Activated effector memory CD4-positive, alpha-beta T cell treated with anti-CD3 and anti-CD28 coated beads, Interleukin-2, amount 50 U/mL, for 16 hours (primary cell): Measurements from ENCODE around the gene PACSIN1.
A peak's percentile ranks its signal among the peaks of the same experiment; 100 is the strongest.

ENCODE experiments used
- DNase-seq: peaks from one replicate; pipeline ENCODE4 v3.0.0-alpha.2; 2020

PACSIN1 gene

GRCh38 chr6:34568341-34569201 lies 102.7 kb downstream of the PACSIN1 start:
- DNase-seq, result no peak

GRCh38 chr6:34569361-34569973 lies 103.6 kb downstream of the PACSIN1 start:
- DNase-seq, result no peak

DNA sequence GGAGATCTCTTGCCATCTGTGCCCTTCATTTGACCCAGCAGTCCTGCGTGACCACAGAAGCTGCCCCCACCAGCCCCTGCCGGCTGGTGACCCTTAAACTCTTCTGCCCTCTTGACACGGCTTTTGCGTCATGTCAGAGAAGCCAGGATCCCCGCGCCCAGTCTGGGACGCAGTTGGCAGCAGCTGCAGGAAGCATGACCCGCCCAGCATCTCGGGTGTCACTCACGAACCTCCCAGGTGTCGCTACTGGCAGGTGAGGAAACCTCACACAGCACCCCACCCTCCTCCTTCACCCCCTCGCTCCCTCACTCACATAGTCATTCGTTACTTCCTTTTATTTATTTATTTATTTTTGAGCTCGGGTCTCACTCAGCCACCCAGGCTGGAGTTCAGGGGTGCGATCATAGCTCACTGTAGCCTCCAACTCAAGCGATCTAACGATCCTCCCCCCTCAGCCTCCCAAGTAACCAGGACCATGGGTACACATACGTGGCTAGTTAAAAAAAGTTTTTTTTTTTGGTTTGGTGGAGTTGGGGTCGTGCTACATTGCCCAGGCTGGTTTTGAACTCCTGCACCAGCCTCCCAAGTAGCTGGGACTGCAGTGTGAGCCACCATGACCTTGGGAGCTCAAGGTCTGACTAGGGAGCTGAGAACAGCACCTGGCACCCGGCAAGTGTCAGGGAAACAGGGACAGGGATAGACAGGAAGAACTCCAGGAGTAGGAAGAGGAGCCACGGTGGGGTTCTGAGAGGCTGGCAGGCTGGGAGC lies 104.4 kb downstream of the PACSIN1 start:
- DNase-seq, result no peak

DNA sequence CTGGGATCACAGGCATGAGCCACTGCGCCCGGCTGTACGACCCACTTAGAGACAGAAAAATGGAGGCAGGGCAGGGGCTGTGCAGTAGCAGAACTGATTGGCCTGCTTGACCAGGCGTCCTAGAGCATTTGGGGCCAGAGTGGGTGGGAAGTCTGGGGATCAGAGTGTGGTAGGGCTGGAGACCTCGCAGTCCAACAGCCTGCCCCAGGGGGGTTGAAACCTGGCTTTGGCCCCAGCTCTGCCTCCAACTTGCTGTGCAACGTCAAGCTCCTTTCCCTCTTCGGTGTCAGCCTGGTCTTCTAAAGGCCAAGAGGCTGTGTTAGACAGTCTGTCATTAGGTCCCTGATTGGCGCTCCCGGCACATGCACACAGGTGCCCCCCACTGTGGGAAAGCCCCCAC lies 105.5 kb downstream of the PACSIN1 start:
- DNase-seq, result no peak

GRCh38 chr6:34572021-34572420 lies 106.1 kb downstream of the PACSIN1 start:
- no peak for DNase-seq

- no peak for DNase-seq
Measured at GRCh38 chr6:34572585-34572984, 106.7 kb downstream of the PACSIN1 start.

- DNase-seq, result no peak
Measured at GRCh38 chr6:34573567-34574183, 107.8 kb downstream of the PACSIN1 start.

DNA sequence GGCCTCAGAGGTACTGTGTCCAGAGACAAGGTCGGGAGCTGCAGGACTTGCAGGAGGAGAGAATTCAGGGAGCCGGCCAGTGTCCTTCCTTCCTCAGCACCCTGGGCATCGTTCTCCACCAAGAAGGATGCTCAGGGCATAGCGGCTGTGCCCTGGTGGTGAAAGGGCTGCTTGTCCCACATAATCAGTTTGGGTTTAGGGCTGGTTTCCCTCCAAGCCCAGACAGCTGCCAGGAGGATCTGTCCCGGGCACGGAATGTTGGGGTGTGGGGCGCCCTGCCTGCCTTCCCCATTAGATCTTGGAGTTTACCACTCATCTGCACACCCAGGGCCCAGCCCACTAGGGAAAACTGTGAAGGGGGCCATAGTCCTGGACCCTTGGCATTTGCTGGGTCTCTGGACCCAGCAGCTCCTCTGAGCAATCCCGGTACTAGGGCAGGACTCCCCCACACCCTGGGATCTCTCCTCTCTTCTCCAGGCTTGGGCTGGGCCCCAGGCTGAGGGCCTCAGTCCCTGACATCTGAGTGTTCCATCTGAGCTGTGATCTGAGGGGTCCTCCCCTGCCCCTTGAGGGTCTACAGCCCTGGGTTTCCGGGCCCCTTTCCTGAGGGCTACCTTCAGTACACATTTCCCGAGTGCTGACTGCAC lies 108.9 kb downstream of the PACSIN1 start:
- DNase-seq, result no peak

GRCh38 chr6:34575326-34575725 lies 109.5 kb downstream of the PACSIN1 start:
- no peak for DNase-seq

GRCh38 chr6:34576286-34576955 lies 110.5 kb downstream of the PACSIN1 start:
- no peak for DNase-seq

DNA sequence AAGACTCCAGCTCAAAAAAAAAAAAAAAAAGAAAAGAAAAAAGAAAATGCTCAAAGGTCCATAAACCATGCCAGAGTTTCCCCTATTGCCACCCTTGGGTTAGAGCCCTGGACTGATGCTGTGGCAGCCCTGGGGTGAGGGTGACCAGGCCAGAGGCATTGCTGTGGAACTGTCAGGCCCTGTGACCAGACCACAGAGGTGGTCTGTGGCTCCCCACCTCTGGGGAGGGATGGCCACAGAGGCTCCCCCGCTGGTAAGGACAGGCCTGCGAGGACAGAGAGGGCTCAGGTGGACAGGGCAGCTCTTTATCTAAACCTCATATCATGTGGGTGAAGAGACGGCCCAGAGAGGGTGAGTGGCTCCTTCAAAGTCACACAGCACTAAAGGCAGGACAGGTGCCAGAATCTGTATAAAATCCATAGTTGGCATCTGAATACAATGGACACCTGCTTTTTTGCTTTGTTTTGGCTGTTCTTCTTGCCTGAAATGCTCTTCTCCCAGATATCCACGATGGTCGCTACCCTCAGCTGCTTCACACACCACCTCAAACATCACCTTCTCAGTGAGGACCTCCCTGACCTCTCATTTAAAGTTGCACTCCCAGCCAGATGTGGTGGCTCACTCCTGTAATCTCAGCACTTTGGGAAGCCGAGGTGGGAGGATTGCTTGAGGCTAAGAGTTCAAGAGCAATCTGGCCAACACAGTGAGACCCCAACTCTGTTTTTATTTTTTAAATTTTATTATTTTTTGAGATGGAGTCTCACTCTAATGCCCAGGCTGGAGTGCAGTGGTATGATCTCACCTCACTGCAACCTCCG lies 112.8 kb downstream of the PACSIN1 start:
- DNase-seq, result no peak

DNA sequence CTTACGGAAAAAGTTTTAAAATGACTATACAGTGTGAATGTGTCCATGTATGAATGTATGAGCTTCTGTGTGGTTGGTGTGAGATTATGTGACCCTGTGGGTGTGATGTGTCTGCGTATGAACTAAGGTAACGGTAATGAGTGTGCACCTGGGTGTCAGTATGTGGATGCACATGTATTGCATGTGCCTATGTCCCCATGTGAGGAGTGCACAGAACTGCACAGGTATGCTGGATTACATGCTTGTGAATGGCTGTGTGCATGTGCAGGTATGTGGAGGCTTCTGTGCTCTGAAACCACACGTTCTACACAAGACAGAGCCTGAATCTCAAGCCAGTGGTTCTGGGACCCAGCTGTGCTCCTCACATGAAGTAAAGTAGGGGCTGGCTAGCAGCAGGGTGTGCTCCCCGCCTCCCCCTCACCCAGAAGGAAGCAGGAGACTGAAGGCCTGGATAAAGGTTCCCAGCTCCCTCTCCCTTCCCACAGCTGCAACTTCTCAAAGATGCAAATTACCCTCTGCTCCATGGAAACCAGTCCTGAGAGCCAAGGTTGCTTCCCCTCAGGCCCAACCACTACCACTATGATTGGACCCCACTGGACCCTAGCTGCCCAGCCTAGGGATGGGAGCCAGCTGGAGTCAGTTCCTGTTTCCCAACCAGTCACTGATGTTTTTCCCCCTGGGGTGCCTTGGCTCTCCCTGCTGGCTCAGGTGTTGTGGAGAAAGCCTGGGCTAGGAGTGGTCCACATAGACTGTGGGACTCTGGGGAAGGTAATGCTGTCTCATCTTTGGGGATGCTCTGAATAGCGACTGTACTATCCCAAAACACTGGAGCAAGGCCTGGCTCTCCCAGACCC lies 115.1 kb downstream of the PACSIN1 start:
- no peak for DNase-seq

GRCh38 chr6:34581561-34581920 lies 115.7 kb downstream of the PACSIN1 start:
- no peak for DNase-seq

- peak; percentile 62 for DNase-seq
Measured at GRCh38 chr6:34583461-34583860, 117.6 kb downstream of the PACSIN1 start.

DNA sequence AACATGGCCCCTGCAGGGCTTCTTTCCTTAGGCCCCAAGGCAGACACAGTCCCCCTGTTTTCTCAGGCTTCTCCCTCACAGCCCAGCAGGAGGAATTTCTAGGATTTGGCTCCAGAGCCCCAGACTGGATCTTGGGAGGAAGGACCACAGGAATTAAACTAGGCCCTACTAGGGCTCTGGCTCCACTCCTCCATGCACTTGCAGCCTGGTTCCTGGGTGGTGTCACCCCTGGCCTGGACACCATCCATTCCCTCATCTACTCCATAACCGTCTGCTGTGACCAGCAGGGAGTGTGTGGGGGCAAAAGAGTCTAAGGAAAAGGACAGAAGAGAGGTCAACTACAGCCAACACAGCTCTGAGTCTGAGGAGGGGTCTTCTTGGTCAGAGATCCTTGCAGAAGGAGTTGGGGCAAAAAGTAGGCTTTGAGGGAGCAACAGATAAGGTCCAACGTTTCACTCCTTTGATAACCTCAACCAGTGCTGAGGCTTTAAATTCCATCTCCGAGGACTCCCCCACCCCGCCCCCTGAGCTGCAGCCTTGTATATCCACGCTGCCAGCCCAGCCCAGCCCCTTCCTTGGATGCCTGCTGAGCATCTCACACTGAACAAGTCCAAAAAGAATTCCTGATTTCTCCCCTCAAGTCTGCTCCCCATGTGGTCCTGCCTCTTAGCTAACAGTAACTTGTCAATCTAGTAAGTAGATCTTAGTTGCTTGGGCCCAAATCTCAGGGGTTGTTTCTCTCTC lies 118.2 kb downstream of the PACSIN1 start:
- DNase-seq, result peak; percentile 42

DNA sequence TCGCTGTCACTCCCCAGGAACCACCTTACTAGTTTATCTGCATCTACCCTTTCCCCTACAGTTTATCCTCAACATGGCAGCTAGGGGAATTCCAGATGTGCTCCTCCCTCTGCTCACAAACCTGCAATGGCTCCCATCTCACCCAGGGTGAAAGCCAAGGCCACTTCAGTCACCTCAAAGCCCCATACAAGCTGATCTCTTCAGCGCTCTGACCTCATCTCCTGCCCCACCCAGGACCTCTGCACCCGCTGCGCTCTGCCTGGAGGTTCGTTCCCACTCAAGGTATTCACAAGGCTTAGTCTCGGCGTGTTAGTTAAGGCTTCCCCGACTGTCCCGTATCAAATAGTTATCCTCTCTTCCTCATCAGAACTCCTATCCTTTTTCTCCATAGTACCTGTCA lies 118.8 kb downstream of the PACSIN1 start:
- peak; percentile 55 for DNase-seq
